H1 (cell line): ENCODE measurements around the gene OGDH. TPM values are rescaled to one million over a fixed set of nuclear protein-coding genes. Genes with fewer than 3 reads are reported as not detected.

Experiments used
- CEBPB ChIP-seq: IDR thresholded peaks from 2 replicates; pipeline ENCODE4 v1.6.1; 2012; ENCODE audit warnings: low read depth, low read length
- CHD1 ChIP-seq: IDR thresholded peaks from 2 replicates; pipeline ENCODE4 v1.6.1; 2012; ENCODE audit warnings: low read depth, low read length, improper control_type of control experiment
- SIRT6 ChIP-seq: IDR thresholded peaks from one replicate; pipeline ENCODE4 v1.7.1; 2012; ENCODE audit warnings: low read length, inconsistent platforms
- TBP ChIP-seq: IDR thresholded peaks from 2 replicates; pipeline ENCODE4 v1.6.1; 2011; ENCODE audit warnings: low read depth, low read length, improper control_type of control experiment
- polyA plus RNA-seq, 7 experiments: library from polyadenylated mRNA; depleted of rRNA in 3 of 7; stranded (reverse) in 5 of 7; unstranded in 2 of 7; fragments of >200 nt in 5 of 7; fragments of 200-250 nt in 2 of 7; gene quantifications; 1 replicate in 5 of 7; 2 replicates in 1 of 7; 4 replicates in 1 of 7; pipeline versions ENCODE4 v1.2.1 to v1.2.3, GENCODE V29; 2011 to 2013; ENCODE audit warnings: missing spikeins in 2 of 7, mixed read lengths in 2 of 7
- total RNA-seq: library from RNA; stranded (reverse); fragmentation: NEBNext Ultra II Directional; extraction: Animal tissue kit (Norgen Biotek cat#: 25700); gene quantifications from 2 replicates; pipeline ENCODE4 v1.2.1, GENCODE V29; 2021
- TF ChIP-seq, protein P1 (sequence below): fragments of 300-600 bp; sonication (generic); IDR thresholded peaks from 2 replicates; pipeline ENCODE4 v1.7.1; 2012; ENCODE audit warnings: low read length, moderate library complexity, mild to moderate bottlenecking, inconsistent platforms; ENCODE audit not compliant: insufficient replicate concordance

The OGDH gene
- total and polyA plus RNA-seq, 2 of the 8 experiments (the other 6 are each of a cell fraction or from before 2014, with no cell fraction given), result 71.6 to 91.6 TPM

DNA sequence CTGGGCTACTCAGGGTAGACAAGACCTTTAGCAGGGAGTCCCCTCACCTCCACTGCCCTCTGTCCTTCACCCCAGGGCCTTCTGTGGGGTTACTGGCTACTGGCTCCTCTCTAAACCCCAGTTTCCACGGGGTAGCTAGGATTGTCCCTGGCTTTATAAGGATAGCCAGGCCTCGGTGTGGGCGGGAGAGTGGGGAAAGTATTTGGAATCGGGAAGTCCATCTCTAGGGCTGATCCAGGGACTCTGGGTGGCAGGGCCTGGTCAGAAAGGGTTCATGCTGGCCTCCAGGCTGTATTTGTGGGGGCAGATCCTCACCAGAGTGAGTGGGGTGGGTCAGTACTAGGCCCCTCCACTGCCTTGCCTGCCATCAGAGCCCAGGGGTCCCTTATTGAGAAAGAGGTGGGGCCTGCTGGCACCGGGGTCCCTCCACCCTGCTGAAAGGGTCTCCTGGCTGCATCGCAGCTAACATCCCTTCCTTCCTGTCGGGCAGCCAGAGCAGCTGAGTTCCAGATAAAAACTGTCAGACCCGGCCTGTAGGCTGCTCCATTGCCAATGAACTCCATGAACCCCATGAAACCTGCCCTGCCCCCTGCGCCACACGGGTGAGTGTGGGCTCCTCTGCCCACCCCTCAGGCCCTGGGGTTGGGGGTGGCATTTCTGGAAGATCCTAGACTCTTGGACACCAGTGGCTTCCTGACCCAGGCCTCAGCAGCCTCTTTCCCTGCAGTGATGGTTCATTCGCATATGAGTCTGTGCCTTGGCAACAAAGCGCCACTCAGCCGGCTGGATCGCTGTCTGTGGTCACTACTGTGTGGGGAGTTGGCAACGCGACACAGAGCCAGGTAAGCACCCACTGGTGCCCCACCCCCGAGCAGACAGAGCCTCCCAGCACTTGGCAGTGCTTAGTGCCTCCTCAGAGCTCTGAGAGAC is 149.5 kb downstream of the OGDH start (continued):
- TF ChIP-seq, protein P1, sequence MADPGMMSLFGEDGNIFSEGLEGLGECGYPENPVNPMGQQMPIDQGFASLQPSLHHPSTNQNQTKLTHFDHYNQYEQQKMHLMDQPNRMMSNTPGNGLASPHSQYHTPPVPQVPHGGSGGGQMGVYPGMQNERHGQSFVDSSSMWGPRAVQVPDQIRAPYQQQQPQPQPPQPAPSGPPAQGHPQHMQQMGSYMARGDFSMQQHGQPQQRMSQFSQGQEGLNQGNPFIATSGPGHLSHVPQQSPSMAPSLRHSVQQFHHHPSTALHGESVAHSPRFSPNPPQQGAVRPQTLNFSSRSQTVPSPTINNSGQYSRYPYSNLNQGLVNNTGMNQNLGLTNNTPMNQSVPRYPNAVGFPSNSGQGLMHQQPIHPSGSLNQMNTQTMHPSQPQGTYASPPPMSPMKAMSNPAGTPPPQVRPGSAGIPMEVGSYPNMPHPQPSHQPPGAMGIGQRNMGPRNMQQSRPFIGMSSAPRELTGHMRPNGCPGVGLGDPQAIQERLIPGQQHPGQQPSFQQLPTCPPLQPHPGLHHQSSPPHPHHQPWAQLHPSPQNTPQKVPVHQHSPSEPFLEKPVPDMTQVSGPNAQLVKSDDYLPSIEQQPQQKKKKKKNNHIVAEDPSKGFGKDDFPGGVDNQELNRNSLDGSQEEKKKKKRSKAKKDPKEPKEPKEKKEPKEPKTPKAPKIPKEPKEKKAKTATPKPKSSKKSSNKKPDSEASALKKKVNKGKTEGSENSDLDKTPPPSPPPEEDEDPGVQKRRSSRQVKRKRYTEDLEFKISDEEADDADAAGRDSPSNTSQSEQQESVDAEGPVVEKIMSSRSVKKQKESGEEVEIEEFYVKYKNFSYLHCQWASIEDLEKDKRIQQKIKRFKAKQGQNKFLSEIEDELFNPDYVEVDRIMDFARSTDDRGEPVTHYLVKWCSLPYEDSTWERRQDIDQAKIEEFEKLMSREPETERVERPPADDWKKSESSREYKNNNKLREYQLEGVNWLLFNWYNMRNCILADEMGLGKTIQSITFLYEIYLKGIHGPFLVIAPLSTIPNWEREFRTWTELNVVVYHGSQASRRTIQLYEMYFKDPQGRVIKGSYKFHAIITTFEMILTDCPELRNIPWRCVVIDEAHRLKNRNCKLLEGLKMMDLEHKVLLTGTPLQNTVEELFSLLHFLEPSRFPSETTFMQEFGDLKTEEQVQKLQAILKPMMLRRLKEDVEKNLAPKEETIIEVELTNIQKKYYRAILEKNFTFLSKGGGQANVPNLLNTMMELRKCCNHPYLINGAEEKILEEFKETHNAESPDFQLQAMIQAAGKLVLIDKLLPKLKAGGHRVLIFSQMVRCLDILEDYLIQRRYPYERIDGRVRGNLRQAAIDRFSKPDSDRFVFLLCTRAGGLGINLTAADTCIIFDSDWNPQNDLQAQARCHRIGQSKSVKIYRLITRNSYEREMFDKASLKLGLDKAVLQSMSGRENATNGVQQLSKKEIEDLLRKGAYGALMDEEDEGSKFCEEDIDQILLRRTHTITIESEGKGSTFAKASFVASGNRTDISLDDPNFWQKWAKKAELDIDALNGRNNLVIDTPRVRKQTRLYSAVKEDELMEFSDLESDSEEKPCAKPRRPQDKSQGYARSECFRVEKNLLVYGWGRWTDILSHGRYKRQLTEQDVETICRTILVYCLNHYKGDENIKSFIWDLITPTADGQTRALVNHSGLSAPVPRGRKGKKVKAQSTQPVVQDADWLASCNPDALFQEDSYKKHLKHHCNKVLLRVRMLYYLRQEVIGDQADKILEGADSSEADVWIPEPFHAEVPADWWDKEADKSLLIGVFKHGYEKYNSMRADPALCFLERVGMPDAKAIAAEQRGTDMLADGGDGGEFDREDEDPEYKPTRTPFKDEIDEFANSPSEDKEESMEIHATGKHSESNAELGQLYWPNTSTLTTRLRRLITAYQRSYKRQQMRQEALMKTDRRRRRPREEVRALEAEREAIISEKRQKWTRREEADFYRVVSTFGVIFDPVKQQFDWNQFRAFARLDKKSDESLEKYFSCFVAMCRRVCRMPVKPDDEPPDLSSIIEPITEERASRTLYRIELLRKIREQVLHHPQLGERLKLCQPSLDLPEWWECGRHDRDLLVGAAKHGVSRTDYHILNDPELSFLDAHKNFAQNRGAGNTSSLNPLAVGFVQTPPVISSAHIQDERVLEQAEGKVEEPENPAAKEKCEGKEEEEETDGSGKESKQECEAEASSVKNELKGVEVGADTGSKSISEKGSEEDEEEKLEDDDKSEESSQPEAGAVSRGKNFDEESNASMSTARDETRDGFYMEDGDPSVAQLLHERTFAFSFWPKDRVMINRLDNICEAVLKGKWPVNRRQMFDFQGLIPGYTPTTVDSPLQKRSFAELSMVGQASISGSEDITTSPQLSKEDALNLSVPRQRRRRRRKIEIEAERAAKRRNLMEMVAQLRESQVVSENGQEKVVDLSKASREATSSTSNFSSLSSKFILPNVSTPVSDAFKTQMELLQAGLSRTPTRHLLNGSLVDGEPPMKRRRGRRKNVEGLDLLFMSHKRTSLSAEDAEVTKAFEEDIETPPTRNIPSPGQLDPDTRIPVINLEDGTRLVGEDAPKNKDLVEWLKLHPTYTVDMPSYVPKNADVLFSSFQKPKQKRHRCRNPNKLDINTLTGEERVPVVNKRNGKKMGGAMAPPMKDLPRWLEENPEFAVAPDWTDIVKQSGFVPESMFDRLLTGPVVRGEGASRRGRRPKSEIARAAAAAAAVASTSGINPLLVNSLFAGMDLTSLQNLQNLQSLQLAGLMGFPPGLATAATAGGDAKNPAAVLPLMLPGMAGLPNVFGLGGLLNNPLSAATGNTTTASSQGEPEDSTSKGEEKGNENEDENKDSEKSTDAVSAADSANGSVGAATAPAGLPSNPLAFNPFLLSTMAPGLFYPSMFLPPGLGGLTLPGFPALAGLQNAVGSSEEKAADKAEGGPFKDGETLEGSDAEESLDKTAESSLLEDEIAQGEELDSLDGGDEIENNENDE, result no peak
- no peak for TF ChIP-seq CEBPB
- TF ChIP-seq CHD1, result no peak
- no peak for TF ChIP-seq SIRT6
- TF ChIP-seq TBP, result no peak
- TF ChIP-seq, all 59 proteins: peak for 0
